ENCODE data around the gene ATXN1.

The ATXN1 gene

DNA sequence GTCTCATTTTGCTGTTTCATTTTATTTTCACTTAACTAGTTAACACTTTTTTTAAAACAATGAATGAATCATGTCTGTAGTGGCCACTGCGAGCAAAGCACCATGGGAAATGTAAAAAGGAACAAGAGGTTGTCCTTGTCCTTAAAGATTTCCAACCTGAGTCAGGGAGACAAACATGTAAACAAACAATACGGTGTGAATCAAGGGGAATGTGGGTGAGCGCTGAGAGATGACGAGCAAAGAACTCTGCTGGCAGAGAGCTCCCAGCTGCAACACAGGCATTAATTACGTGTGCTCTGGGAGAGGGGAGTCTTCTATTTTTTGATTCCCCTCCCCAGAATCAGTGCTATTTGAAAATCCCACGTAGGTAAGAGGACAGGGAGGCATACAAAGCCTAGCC, 84.3 kb downstream of the ATXN1 start:
- H3K4me3 ChIP-seq (ENCODE audit: low read depth, low read length): no peak overlapping the region
- TF ChIP-seq, protein P1, sequence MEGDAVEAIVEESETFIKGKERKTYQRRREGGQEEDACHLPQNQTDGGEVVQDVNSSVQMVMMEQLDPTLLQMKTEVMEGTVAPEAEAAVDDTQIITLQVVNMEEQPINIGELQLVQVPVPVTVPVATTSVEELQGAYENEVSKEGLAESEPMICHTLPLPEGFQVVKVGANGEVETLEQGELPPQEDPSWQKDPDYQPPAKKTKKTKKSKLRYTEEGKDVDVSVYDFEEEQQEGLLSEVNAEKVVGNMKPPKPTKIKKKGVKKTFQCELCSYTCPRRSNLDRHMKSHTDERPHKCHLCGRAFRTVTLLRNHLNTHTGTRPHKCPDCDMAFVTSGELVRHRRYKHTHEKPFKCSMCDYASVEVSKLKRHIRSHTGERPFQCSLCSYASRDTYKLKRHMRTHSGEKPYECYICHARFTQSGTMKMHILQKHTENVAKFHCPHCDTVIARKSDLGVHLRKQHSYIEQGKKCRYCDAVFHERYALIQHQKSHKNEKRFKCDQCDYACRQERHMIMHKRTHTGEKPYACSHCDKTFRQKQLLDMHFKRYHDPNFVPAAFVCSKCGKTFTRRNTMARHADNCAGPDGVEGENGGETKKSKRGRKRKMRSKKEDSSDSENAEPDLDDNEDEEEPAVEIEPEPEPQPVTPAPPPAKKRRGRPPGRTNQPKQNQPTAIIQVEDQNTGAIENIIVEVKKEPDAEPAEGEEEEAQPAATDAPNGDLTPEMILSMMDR (IDR thresholded peaks at IDR 0.05; ENCODE audit: low read depth, low read length): no peak

DNA sequence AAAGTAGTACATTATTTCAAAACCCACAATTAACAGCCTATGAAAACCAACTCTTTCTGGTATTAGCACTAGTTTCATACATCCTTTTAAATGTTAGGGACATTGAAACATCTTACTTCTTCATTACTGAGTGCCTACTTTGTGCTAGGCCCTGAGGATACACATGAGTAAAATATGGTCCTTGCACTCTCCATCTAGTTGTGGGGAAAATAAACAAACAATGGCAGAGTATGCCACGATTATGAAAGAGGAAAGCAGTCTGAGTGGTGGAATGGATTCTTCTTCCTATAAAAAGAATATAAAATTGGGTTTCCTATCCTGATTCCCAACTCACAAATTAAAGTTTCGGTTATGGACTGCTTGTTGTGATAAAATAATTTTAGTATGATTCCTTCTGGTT, 84.9 kb downstream of the ATXN1 start:
- no peak overlapping the region for H3K4me3 ChIP-seq (ENCODE audit: low read depth, low read length)
- TF ChIP-seq, protein P1 (IDR thresholded peaks at IDR 0.05; ENCODE audit: low read depth, low read length): no peak

DNA sequence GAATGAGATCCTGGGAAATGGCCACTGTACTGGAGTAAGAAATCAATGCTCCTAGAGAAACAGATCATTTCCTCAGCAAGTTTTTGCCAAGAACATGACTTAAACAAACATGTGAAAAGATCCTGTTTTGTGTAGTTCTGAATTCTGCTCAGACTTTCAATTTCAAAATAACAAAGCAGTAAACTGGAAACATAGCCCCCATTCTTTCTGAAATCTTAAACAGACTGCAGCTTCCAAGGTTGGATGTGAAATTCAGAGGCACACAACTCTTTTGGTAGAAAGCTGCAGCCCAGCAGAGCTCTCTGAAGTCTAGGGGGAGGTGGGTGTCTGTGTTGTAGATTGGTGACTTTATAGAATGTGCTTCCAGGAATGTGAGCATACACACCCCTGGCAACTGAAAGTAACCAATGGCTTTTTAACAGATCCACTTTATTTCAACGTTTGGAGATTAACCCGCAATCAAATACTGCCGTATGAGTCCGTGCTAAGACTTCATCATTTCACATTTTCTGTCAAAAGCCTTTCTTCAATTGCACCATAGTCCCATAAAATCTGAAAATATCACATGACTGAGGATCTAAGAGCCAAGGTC, 86.4 kb downstream of the ATXN1 start:
- TF ChIP-seq, protein P1 (IDR thresholded peaks at IDR 0.05; ENCODE audit: low read depth, low read length): no peak
- no peak overlapping the region for H3K4me3 ChIP-seq (ENCODE audit: low read depth, low read length)

DNA sequence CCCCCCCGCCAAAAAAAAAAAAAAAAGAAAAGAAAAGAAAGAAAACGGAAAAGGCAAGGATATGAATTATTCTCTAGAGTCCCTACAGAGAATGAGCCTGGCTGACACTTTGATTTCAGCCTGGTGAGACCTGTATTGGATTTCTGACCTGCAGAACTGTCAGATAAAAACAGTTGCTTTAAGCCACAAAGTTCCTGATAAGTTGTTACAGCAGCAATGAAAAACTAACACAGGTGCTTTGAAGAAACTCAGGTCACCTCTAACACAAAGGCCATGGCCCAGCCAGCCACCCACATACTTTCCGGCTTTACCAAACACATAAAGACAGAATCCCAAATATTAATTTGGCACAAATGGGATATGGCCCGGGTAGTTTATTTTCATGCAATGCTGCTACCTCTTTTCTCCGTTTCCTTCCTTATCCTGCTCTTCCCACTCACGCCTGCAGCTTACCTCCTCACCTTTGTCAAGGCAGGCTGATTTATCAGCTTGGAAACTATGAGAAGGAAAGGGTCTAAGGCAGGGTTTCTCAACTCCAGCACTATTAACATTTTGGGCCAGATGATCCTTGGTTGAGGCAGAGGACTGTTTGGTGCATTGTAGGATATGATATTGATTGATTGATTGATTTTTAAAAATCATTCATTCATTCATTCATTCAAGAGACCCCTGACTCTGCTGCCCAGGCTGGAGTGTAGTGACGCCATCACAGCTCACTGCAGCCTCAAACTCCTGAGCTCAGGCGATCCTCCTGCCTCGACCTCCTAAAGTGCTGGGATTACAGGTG, 88.1 kb downstream of the ATXN1 start:
- TF ChIP-seq, protein P1 (IDR thresholded peaks at IDR 0.05; ENCODE audit: low read depth, low read length): no peak
- no peak overlapping the region for H3K4me3 ChIP-seq (ENCODE audit: low read depth, low read length)

DNA sequence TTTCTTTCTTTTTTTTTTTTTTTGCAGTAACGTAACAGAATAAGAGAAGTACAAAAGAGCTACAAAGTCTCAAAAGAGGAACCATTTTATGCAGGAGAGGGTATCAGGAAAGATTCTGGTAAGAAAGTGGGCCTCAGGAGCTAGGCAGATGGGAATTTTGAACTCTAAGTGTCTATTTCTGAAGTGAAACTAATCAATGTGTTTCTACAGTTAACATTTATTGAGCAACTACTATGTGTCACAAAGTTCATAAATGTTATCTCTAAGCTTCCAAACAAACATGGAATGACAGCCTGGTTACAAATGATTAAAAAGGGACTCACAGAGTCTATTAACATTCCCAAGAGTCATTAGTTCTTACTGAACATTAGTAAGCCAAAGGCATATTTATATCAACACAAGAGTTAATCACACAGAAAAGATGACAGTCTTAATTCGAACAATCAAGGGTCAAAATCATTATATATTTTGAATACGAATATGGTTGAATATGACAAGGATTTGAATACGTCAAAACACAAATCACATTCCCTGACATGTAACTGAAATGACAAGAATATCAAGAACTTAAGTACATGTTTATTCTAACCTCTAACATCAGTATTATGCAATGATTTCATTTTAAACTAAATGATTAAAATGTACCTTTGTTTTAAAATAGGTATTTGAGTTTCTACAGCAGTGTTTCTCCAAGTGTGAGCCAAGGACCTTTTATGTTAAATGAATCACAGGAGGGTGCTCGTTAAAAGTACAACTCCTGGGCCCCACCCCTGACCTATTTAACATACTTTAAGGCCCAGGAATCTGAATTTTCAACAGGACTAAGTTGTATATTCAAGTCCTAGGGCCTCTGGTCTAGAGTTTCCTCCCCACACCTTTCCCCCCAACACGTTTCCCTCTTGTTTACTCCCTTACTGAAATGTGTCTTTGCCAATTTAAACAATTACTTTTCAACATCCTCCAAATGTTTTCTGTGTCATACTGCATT, 89.7 kb downstream of the ATXN1 start:
- no peak overlapping the region for H3K4me3 ChIP-seq (ENCODE audit: low read depth, low read length)
- TF ChIP-seq, protein P1 (IDR thresholded peaks at IDR 0.05; ENCODE audit: low read depth, low read length): no peak

DNA sequence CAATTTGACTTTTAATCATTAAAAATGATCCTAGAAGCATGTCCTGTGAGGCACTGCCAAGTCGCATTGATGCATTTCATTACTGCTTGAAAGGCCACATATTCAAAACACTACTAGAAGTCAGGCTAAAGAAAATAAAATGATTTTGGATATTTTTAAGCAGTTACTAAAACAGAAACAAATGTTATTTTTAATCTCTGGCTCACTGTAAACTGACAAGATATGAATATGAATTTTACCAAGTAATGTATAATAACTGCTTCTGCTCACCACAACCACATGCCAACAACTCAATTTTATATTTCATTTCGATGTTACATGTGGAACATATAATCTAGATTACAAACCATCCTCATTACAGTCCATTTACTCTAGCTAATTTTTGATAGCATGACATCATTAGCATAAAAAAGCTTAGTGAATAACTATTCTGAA, 90.6 kb downstream of the ATXN1 start:
- H3K4me3 ChIP-seq (ENCODE audit: low read depth, low read length): no peak overlapping the region
- TF ChIP-seq, protein P1 (IDR thresholded peaks at IDR 0.05; ENCODE audit: low read depth, low read length): no peak
